Fibroblast of lung (primary cell): ENCODE measurements around the gene CC2D1B. TPM values are rescaled to one million over a fixed set of nuclear protein-coding genes. Genes with fewer than 3 reads are reported as not detected.

Source experiments
- DNase-seq, 2 donors: peaks; one replicate each; pipeline versions ENCODE4 v3.0.0 to v3.0.0-alpha.2; 2010; ENCODE audit warnings: low read depth in 2 of 2
- H2AFZ ChIP-seq: 2 replicates; pipeline ENCODE4 v1.5.1; 2012; ENCODE audit warnings: low read length, control low read depth, inconsistent platforms
- H3K27ac ChIP-seq: 2 replicates; pipeline ENCODE4 v1.5.1; 2011; ENCODE audit warnings: low read length, control low read depth; ENCODE audit not compliant: insufficient read depth
- H3K27me3 ChIP-seq: 2 replicates; pipeline ENCODE4 v1.5.1; 2011; ENCODE audit warnings: mild to moderate bottlenecking, low read length; ENCODE audit not compliant: control insufficient read depth, insufficient read depth
- H3K36me3 ChIP-seq: 2 replicates; pipeline ENCODE4 v1.5.1; 2011; ENCODE audit warnings: low read length; ENCODE audit not compliant: control insufficient read depth, insufficient read depth
- H3K4me1 ChIP-seq: 2 replicates; pipeline ENCODE4 v1.5.1; 2011; ENCODE audit warnings: low read length; ENCODE audit not compliant: control insufficient read depth, insufficient read depth; ENCODE audit errors: extremely low read depth
- H3K4me2 ChIP-seq: 2 replicates; pipeline ENCODE4 v1.5.1; 2011; ENCODE audit warnings: low read length, control low read depth; ENCODE audit not compliant: insufficient read depth; ENCODE audit errors: extremely low read depth
- H3K4me3 ChIP-seq, 4 experiments: fragments of 200-600 bp in 1 of 4; sonication (generic) in 1 of 4; replicated peaks in 1 of 4; 2 replicates each; pipeline ENCODE4 v1.5.1; 2011 to 2016; ENCODE audit warnings: low read length in 4 of 4, low read depth in 3 of 4, mild to moderate bottlenecking in 3 of 4, control low read depth in 2 of 4, inconsistent platforms in 1 of 4, mixed read lengths in 1 of 4; ENCODE audit not compliant: insufficient read depth in 1 of 4; ENCODE audit errors: control extremely low read depth in 1 of 4
- H3K79me2 ChIP-seq: 2 replicates; pipeline ENCODE4 v1.5.1; 2012; ENCODE audit warnings: mild to moderate bottlenecking, low read length, inconsistent platforms; ENCODE audit not compliant: control insufficient read depth, insufficient read depth
- H3K9ac ChIP-seq: 2 replicates; pipeline ENCODE4 v1.5.1; 2011; ENCODE audit warnings: mild to moderate bottlenecking, low read length, control low read depth; ENCODE audit not compliant: insufficient read depth
- H3K9me3 ChIP-seq: 2 replicates; pipeline ENCODE4 v1.5.1; 2012; ENCODE audit warnings: low read depth, low read length; ENCODE audit not compliant: control insufficient read depth, insufficient read depth
- H4K20me1 ChIP-seq: 2 replicates; pipeline ENCODE4 v1.5.1; 2011; ENCODE audit warnings: low read length; ENCODE audit not compliant: control insufficient read depth, insufficient read depth; ENCODE audit errors: extremely low read depth
- CTCF ChIP-seq, 2 donors: IDR thresholded peaks in 1 of 2; conservative IDR thresholded peaks in 1 of 2; 1 replicate in 1 of 2; 2 replicates in 1 of 2; pipeline ENCODE4 v1.5.1; 2011 to 2012; ENCODE audit warnings: low read length in 2 of 2, control low read depth in 1 of 2, inconsistent platforms in 1 of 2, low read depth in 1 of 2, mild to moderate bottlenecking in 1 of 2
- EZH2 ChIP-seq: IDR thresholded peaks from 2 replicates; pipeline ENCODE4 v1.5.1; 2012; ENCODE audit warnings: low read length, control low read depth, mild to moderate bottlenecking; ENCODE audit errors: missing control alignments
- polyA plus RNA-seq, 2 donors: library from polyadenylated mRNA; depleted of rRNA in 1 of 2; stranded (reverse) in 1 of 2; unstranded in 1 of 2; fragments of >200 nt; gene quantifications; 2 replicates each; pipeline ENCODE4 v1.2.1, GENCODE V29; 2011 to 2012; ENCODE audit warnings: missing spikeins in 1 of 2
- total RNA-seq: library from RNA; depleted of rRNA; stranded (reverse); fragments of >200 nt; gene quantifications from 2 replicates; pipeline ENCODE4 v1.2.1, GENCODE V29; 2014

CC2D1B gene
- total and polyA plus RNA-seq, 2 donors (not counting 1 experiment from before 2014, with no cell fraction given) = 14.9 to 28.9 TPM

GRCh38 chr1:52337439-52337838 is 28.6 kb downstream of the CC2D1B start:
- DNase-seq = no peak
- H3K27me3 ChIP-seq = no peaks in the 10 kb centered on the region
- no peaks in the 10 kb centered on the region for H3K9me3 ChIP-seq
- no peak overlapping the region for H3K4me3 ChIP-seq
- no peak overlapping the region for H2AFZ ChIP-seq
- no peaks in the 10 kb centered on the region for H3K36me3 ChIP-seq
- no peak overlapping the region for H3K4me2 ChIP-seq
- H4K20me1 ChIP-seq = no peaks in the 10 kb centered on the region
- H3K4me1 ChIP-seq = no peaks in the 10 kb centered on the region
- TF ChIP-seq CTCF (conservative IDR thresholded peaks at IDR 0.05 in 1 of 2, IDR thresholded peaks at IDR 0.05 in 1 of 2; ENCODE audit: low read depth in 1 of 2, low read length in 2 of 2) (no peak), EZH2 (no peak)
- H3K79me2 ChIP-seq = no peaks in the 10 kb centered on the region
- H3K9ac ChIP-seq = no peak overlapping the region
- H3K27ac ChIP-seq = no peak overlapping the region

GRCh38 chr1:52334906-52335528 is 31.0 kb downstream of the CC2D1B start:
- DNase-seq = no peak
- no peak overlapping the region for H3K27ac ChIP-seq
- H3K9ac ChIP-seq = no peak overlapping the region
- TF ChIP-seq EZH2 (no peak), CTCF (conservative IDR thresholded peaks at IDR 0.05 in 1 of 2, IDR thresholded peaks at IDR 0.05 in 1 of 2; ENCODE audit: low read depth in 1 of 2, low read length in 2 of 2) (no peak)
- no peaks in the 10 kb centered on the region for H3K4me1 ChIP-seq
- no peaks in the 10 kb centered on the region for H3K79me2 ChIP-seq
- H4K20me1 ChIP-seq = no peaks in the 10 kb centered on the region
- H2AFZ ChIP-seq = no peak overlapping the region
- H3K4me3 ChIP-seq = no peak overlapping the region
- H3K4me2 ChIP-seq = no peak overlapping the region
- no peaks in the 10 kb centered on the region for H3K27me3 ChIP-seq
- H3K36me3 ChIP-seq = no peaks in the 10 kb centered on the region
- H3K9me3 ChIP-seq = no peaks in the 10 kb centered on the region

GRCh38 chr1:52332411-52332810 is 33.6 kb downstream of the CC2D1B start:
- no peak for TF ChIP-seq CTCF (conservative IDR thresholded peaks at IDR 0.05 in 1 of 2, IDR thresholded peaks at IDR 0.05 in 1 of 2; ENCODE audit: low read depth in 1 of 2, low read length in 2 of 2)
- TF ChIP-seq EZH2 = no peak
- H3K4me2 ChIP-seq = no peak overlapping the region
- no peak overlapping the region for H3K9ac ChIP-seq
- H3K4me3 ChIP-seq = no peak overlapping the region
- DNase-seq = no peak
- no peaks in the 10 kb centered on the region for H3K9me3 ChIP-seq
- H3K4me1 ChIP-seq = no peaks in the 10 kb centered on the region
- no peaks in the 10 kb centered on the region for H3K79me2 ChIP-seq
- no peaks in the 10 kb centered on the region for H4K20me1 ChIP-seq
- H3K36me3 ChIP-seq = no peaks in the 10 kb centered on the region
- no peak overlapping the region for H2AFZ ChIP-seq
- H3K27ac ChIP-seq = no peak overlapping the region
- H3K27me3 ChIP-seq = no peaks in the 10 kb centered on the region
